AG08396 (cell line): ENCODE results near the gene SNIP1.
"Not testable (repeated sequence)": the region's sequence is repeated elsewhere in the genome, so short reads cannot be mapped to it uniquely, and the experiment has no call there.

Source experiments
- DNase-seq: peaks from one replicate; pipeline ENCODE4 v3.0.0; 2012; ENCODE audit warnings: low spot score, mixed read lengths

SNIP1 gene, protein sequence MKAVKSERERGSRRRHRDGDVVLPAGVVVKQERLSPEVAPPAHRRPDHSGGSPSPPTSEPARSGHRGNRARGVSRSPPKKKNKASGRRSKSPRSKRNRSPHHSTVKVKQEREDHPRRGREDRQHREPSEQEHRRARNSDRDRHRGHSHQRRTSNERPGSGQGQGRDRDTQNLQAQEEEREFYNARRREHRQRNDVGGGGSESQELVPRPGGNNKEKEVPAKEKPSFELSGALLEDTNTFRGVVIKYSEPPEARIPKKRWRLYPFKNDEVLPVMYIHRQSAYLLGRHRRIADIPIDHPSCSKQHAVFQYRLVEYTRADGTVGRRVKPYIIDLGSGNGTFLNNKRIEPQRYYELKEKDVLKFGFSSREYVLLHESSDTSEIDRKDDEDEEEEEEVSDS

GRCh38 chr1:37553927-37554808, at the start of gene SNIP1:
Gene SNIP1 (minus strand): TSS chr1:37554293. CDS start chr1:37554229, 64 bp downstream.
- DNase-seq, result peak; percentile 97

DNA sequence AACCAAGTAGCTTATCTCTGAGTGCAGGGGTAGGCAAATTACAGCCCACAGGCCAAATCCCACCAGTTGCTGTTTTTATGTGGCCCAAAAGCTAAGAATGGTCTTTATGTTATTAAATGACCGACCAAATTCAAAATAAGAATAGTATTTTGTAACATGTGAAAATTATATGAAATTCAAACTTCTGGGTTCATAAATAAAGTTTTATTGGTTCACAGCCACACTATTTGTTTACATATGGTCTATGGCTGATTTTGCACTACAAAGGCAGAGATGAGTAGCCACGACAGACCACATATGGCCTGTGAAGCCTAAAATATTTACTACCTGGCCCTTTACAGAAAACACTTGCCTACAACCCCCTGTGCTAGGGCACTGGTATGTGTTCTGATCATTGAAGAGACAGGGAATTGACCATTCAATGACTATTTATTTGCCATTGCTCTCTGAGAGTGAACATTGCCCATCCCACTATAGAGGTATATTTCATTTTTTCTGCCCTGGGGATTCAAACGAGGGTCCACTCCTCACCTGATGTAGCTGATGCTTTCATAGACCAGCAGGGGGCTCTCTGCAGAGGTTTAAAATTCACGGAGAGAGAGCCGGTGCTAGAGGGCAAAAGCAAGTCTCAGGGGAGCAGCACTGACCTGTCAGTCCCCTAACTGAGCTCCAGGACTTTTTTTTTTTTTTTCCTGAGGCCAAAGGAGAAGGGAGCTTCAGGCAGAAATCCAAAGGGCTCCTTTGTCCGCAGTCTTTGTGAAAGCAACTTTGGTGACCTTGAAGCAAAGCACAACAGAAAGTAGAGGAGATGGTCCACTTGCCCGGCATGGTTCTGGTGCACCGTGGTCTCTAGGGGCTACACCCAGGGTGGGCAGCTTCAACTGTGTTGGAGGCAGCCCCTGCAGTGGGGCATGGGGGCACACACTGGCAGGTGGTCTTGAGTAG, 48.9 kb upstream of the SNIP1 start:
- DNase-seq, result peak; percentile 36

DNA sequence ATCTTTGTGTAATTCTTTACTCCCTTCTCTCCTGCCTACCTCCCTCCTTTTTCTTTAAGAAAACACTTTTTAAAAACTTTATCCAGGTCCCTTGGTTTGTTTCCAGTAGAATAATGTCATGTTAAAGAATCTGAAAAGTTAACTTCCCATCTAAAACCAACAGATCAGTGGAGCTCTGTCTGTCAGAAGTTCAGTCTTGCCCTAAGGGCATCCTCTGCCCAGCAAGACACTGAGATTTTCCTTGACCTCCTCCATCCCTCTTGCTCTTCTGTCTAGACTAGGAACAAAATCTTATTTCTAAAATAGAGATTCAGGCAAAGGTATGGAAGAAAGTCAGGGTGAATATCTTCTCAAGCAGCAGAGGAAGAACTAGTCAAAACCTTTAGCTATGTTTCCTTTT, 47.3 kb upstream of the SNIP1 start:
- DNase-seq, result no peak

- DNase-seq, result no peak
Measured at GRCh38 chr1:37599940-37600339, 45.8 kb upstream of the SNIP1 start.

DNA sequence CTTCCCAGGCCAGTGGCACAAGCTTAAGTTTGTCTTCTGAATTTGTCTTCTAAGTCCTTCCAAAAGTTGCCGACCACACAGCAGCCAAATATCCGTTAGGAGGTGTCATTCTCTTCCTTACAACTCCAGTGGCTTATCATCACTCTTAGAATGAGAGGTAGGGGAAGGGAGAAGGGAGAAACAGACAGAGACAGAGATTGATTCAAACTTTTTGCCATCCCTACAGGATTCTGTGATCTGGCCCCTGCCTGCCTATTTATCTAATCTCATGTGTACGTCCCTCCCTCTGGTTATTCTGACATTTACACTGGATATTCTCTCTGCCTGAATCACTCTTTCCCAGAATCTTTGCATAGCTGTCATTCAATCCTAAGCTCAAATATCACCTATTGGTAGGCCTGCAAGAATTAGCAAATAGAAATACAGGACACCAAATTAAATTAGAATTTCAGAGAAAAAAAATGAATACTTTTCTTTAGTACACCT, 42.1 kb upstream of the SNIP1 start:
- no peak for DNase-seq

- DNase-seq, result peak; percentile 99
Measured at GRCh38 chr1:37595440-37596181, 41.5 kb upstream of the SNIP1 start, which contains the start of gene GNL2. Gene GNL2 (minus strand): TSS chr1:37595937. CDS start chr1:37595822, 115 bp downstream.

DNA sequence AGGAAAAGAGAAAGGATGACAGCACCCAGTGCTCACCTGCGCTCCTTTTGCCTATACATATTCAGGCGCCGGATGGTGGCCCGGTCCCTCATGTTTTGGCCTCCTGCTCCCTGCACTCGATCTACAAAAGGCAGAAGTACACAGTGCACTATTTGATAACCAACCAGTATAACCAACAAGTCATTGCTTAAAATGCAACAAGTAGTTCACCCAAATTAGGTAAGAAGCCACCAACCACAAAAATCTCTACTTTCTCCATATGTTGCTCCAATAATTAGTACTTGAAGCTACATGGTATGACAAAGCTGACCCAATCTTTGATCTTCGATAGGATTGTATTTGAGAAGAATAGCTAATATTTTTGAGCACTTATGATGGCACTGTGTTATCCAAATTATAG, 39.6 kb upstream of the SNIP1 start:
- no peak for DNase-seq

- DNase-seq, result no peak
Measured at GRCh38 chr1:37588939-37589338, 34.8 kb upstream of the SNIP1 start.

DNA sequence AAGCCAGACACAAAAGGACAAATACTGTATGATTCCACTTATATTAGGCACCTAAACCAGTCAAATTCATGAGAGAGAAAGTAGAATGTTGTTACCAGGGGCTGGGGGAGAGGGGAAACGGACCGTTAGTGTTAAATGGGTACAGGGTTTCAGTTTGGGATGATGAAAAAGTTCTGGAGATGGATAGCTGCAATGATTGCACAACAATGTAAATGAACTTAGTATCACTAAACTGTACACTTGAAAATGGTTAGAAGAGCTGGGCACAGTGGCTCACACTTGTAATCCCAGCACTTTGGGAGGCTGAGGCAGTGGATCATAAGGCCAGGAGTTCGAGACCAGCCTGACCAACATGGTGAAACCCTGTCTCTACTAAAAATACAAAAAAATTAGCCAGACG, 30.5 kb upstream of the SNIP1 start:
- not testable (repeated sequence) for DNase-seq

DNA sequence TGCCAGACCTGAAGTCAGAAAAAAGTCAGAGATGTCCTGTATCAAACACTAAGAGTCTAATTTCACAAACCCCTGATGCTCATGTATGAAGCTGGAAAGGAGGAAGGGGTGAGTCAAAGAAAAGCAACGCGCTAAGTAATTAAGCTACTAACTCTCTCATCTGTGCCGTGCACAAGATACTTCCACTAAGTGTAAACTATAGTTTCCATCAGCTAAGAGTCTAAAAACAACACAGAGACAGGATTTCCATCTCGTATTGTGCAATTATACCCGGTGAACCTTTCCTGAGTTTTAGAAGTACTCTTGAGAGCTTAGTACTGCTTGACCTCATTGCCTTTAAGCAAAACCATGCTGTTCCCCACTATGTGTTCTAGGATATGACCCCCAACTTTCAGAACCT, 21.6 kb upstream of the SNIP1 start:
- DNase-seq, result no peak

DNA sequence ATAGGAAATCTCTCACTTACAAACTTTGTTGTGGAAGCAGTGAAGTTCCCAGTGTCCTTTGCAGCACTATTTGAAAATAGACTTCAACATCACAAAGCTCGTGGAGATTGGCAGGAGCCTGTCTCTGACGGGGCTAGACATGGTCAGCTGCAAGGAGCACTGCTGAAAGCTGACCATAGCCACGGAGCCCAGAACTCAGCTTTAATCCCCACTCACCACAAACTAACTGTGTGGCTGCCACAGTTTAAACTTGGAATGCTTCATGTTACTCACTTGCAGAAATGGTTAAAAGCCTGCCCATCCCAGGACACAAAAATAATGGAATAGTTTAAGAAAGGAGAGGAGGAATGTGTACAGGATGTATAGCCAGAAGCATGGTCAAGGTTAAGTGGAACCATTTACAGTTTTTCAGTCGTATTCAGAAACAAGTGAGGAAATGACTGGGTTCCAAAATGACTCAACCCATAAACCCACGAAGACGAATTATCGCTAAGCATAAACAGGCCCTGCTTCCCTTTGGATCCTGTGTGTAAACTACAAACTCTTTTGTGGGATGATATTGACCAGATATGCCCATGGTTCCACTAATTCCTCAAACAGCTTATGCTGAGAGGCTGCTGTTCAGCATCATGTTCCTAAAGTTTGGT, 20.9 kb upstream of the SNIP1 start:
- DNase-seq, result peak; percentile 36

- no peak for DNase-seq
Measured at GRCh38 chr1:37570528-37571334, 16.6 kb upstream of the SNIP1 start.

- no peak for DNase-seq
Measured at GRCh38 chr1:37567023-37567422, 12.9 kb upstream of the SNIP1 start.

- no peak for DNase-seq
Measured at GRCh38 chr1:37564892-37565291, 10.8 kb upstream of the SNIP1 start.

DNA sequence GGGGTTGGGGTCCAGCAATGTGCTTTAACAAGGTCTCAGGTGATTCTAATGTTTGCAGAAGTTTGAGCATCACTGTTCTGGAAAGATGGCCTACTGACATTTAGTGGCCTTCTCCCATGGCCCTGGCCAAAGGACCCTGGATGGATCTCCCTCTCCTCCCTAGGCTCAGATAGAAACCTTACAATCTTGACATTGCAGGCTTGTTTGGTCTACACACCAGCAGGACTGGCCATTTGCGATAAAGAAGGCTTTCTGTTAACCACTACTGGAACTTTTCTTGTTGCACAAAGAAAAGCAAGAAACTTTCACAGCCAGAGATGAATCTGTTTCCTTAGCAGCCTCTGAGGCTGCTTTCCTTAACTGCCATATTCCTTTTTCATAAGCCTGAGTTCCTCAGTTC, 8.9 kb upstream of the SNIP1 start:
- DNase-seq, result no peak

- DNase-seq, result peak; percentile 25
Measured at GRCh38 chr1:37561133-37562132, 7.3 kb upstream of the SNIP1 start.

GRCh38 chr1:37560401-37561132, 6.5 kb upstream of the SNIP1 start:
- DNase-seq, result no peak

GRCh38 chr1:37559957-37560379, 5.9 kb upstream of the SNIP1 start:
- DNase-seq, result not testable (repeated sequence)
